ENCODE measurements around the gene TMA16. TPM values are rescaled to one million over a fixed set of nuclear protein-coding genes. Genes with fewer than 3 reads are reported as not detected.

Gene TMA16
- polyA plus RNA-seq, 4 donors = 3.8 to 25.3 (median 10.8) TPM

GRCh38 chr4:163492951-163493504, 1.5 kb upstream of the TMA16 start:
- DNase-seq (no peak), FAIRE-seq (no peak)
- no peak overlapping the region for H3K27ac ChIP-seq (ENCODE audit: low read depth in 1 of 3, low read length in 2 of 3)
- no peaks in the 10 kb centered on the region for H3K27me3 ChIP-seq (ENCODE audit: control insufficient read depth in 3 of 3, insufficient read depth in 3 of 3, low read length in 3 of 3)
- no peak overlapping the region for H3K4me3 ChIP-seq (ENCODE audit: low read depth in 1 of 3, low read length in 3 of 3)
- H3K4me1 ChIP-seq (ENCODE audit: control insufficient read depth in 3 of 3, insufficient read depth in 2 of 3, low read depth in 1 of 3, low read length in 2 of 3) = peaks cover 0 to 5% (median 0%) of the 10 kb centered on the region in 3 donors
- 91 to 92% (median 92%) methylated on average over 6 of the region's 6 CpGs for WGBS, 3 donors
- no peaks in the 10 kb centered on the region for H3K9me3 ChIP-seq (ENCODE audit: control insufficient read depth in 2 of 2, insufficient read depth in 1 of 2, low read depth in 1 of 2, low read length in 1 of 2)
- H3K36me3 ChIP-seq (ENCODE audit: control insufficient read depth in 3 of 3, insufficient read depth in 2 of 3, low read depth in 1 of 3, low read length in 3 of 3) = no peaks in the 10 kb centered on the region

- FAIRE-seq (no peak), DNase-seq (no peak)
- H3K27me3 ChIP-seq (ENCODE audit: control insufficient read depth in 3 of 3, insufficient read depth in 3 of 3, low read length in 3 of 3) = no peaks in the 10 kb centered on the region
- H3K4me1 ChIP-seq (ENCODE audit: control insufficient read depth in 3 of 3, insufficient read depth in 2 of 3, low read depth in 1 of 3, low read length in 2 of 3) = peaks cover 0 to 5% (median 0%) of the 10 kb centered on the region in 3 donors
- no peaks in the 10 kb centered on the region for H3K36me3 ChIP-seq (ENCODE audit: control insufficient read depth in 3 of 3, insufficient read depth in 2 of 3, low read depth in 1 of 3, low read length in 3 of 3)
- peak overlapping the region; percentile 79 to 93 (median 93) for H3K27ac ChIP-seq (ENCODE audit: low read depth in 1 of 3, low read length in 2 of 3)
- 30 to 37% (median 36%) methylated on average over 24 to 28 of the region's 28 CpGs for WGBS, 3 donors
- H3K9me3 ChIP-seq (ENCODE audit: control insufficient read depth in 2 of 2, insufficient read depth in 1 of 2, low read depth in 1 of 2, low read length in 1 of 2) = no peaks in the 10 kb centered on the region
- H3K4me3 ChIP-seq (ENCODE audit: low read depth in 1 of 3, low read length in 3 of 3) = peak overlapping the region; percentile 73 to 97 (median 75)
Measured at GRCh38 chr4:163493643-163494359, 689 bp upstream of the TMA16 start.

GRCh38 chr4:163495900-163496299, 1.4 kb downstream of the TMA16 start:
- FAIRE-seq (no peak), DNase-seq (peak; percentile 8 to 31)
- WGBS, 3 donors = 0 to 4% (median 2%) methylated on average over 1 of the region's 1 CpG
- Histone ChIP-seq H3K9me3 (ENCODE audit: control insufficient read depth in 2 of 2, insufficient read depth in 1 of 2, low read depth in 1 of 2, low read length in 1 of 2) (no peaks in the 10 kb centered on the region), H3K27ac (ENCODE audit: low read depth in 1 of 3, low read length in 2 of 3) (peak overlapping the region in 2 of 3 donors; percentile 4 to 93), H3K4me1 (ENCODE audit: control insufficient read depth in 3 of 3, insufficient read depth in 2 of 3, low read depth in 1 of 3, low read length in 2 of 3) (peaks cover 0 to 5% (median 0%) of the 10 kb centered on the region in 3 donors), H3K27me3 (ENCODE audit: control insufficient read depth in 3 of 3, insufficient read depth in 3 of 3, low read length in 3 of 3) (no peaks in the 10 kb centered on the region), H3K4me3 (ENCODE audit: low read depth in 1 of 3, low read length in 3 of 3) (peak overlapping the region in 1 of 3 donors; percentile 4), H3K36me3 (ENCODE audit: control insufficient read depth in 3 of 3, insufficient read depth in 2 of 3, low read depth in 1 of 3, low read length in 3 of 3) (no peaks in the 10 kb centered on the region)

GRCh38 chr4:163500586-163500985, 6.1 kb downstream of the TMA16 start:
- peaks cover 0 to 5% (median 4%) of the 10 kb centered on the region in 3 donors for H3K4me1 ChIP-seq (ENCODE audit: control insufficient read depth in 3 of 3, insufficient read depth in 2 of 3, low read depth in 1 of 3, low read length in 2 of 3)
- WGBS, 3 donors = 92 to 97% (median 96%) methylated on average over 1 of the region's 1 CpG
- FAIRE-seq = no peak
- H3K4me3 ChIP-seq (ENCODE audit: low read depth in 1 of 3, low read length in 3 of 3) = no peak overlapping the region
- no peaks in the 10 kb centered on the region for H3K36me3 ChIP-seq (ENCODE audit: control insufficient read depth in 3 of 3, insufficient read depth in 2 of 3, low read depth in 1 of 3, low read length in 3 of 3)
- no peaks in the 10 kb centered on the region for H3K9me3 ChIP-seq (ENCODE audit: control insufficient read depth in 2 of 2, insufficient read depth in 1 of 2, low read depth in 1 of 2, low read length in 1 of 2)
- H3K27ac ChIP-seq (ENCODE audit: low read depth in 1 of 3, low read length in 2 of 3) = no peak overlapping the region
- no peak for DNase-seq
- H3K27me3 ChIP-seq (ENCODE audit: control insufficient read depth in 3 of 3, insufficient read depth in 3 of 3, low read length in 3 of 3) = no peaks in the 10 kb centered on the region

GRCh38 chr4:163505374-163505773, 10.9 kb downstream of the TMA16 start:
- DNase-seq = no peak
- Histone ChIP-seq H3K4me3 (ENCODE audit: low read depth in 1 of 3, low read length in 3 of 3) (no peak overlapping the region), H3K9me3 (ENCODE audit: control insufficient read depth in 2 of 2, insufficient read depth in 1 of 2, low read depth in 1 of 2, low read length in 1 of 2) (no peaks in the 10 kb centered on the region), H3K27ac (ENCODE audit: low read depth in 1 of 3, low read length in 2 of 3) (no peak overlapping the region), H3K27me3 (ENCODE audit: control insufficient read depth in 3 of 3, insufficient read depth in 3 of 3, low read length in 3 of 3) (no peaks in the 10 kb centered on the region), H3K36me3 (ENCODE audit: control insufficient read depth in 3 of 3, insufficient read depth in 2 of 3, low read depth in 1 of 3, low read length in 3 of 3) (peaks cover 2 to 6% (median 2%) of the 10 kb centered on the region in 3 donors), H3K4me1 (ENCODE audit: control insufficient read depth in 3 of 3, insufficient read depth in 2 of 3, low read depth in 1 of 3, low read length in 2 of 3) (peaks cover 0 to 4% (median 0%) of the 10 kb centered on the region in 3 donors)
- 88 to 95% (median 91%) methylated on average over 3 of the region's 3 CpGs for WGBS, 3 donors
- no peak for FAIRE-seq

GRCh38 chr4:163515198-163515597, 20.7 kb downstream of the TMA16 start:
- 96 to 97% (median 96%) methylated on average over 8 of the region's 8 CpGs for WGBS, 3 donors
- Histone ChIP-seq H3K36me3 (ENCODE audit: control insufficient read depth in 3 of 3, insufficient read depth in 2 of 3, low read depth in 1 of 3, low read length in 3 of 3) (peaks cover 3 to 15% (median 3%) of the 10 kb centered on the region in 3 donors), H3K4me1 (ENCODE audit: control insufficient read depth in 3 of 3, insufficient read depth in 2 of 3, low read depth in 1 of 3, low read length in 2 of 3) (no peaks in the 10 kb centered on the region), H3K4me3 (ENCODE audit: low read depth in 1 of 3, low read length in 3 of 3) (no peak overlapping the region), H3K27me3 (ENCODE audit: control insufficient read depth in 3 of 3, insufficient read depth in 3 of 3, low read length in 3 of 3) (no peaks in the 10 kb centered on the region), H3K27ac (ENCODE audit: low read depth in 1 of 3, low read length in 2 of 3) (no peak overlapping the region), H3K9me3 (ENCODE audit: control insufficient read depth in 2 of 2, insufficient read depth in 1 of 2, low read depth in 1 of 2, low read length in 1 of 2) (no peaks in the 10 kb centered on the region)
- no peak for FAIRE-seq
- DNase-seq = no peak

GRCh38 chr4:163523791-163524365, 29.4 kb downstream of the TMA16 start:
- DNase-seq (no peak), FAIRE-seq (no peak)
- no peaks in the 10 kb centered on the region for H3K4me1 ChIP-seq (ENCODE audit: control insufficient read depth in 3 of 3, insufficient read depth in 2 of 3, low read depth in 1 of 3, low read length in 2 of 3)
- H3K36me3 ChIP-seq (ENCODE audit: control insufficient read depth in 3 of 3, insufficient read depth in 2 of 3, low read depth in 1 of 3, low read length in 3 of 3) = peaks cover 0 to 5% (median 3%) of the 10 kb centered on the region in 3 donors
- no peak overlapping the region for H3K27ac ChIP-seq (ENCODE audit: low read depth in 1 of 3, low read length in 2 of 3)
- no peaks in the 10 kb centered on the region for H3K27me3 ChIP-seq (ENCODE audit: control insufficient read depth in 3 of 3, insufficient read depth in 3 of 3, low read length in 3 of 3)
- 83 to 88% (median 86%) methylated on average over 3 of the region's 3 CpGs for whole genome bisulfite sequencing, 3 donors
- H3K9me3 ChIP-seq (ENCODE audit: control insufficient read depth in 2 of 2, insufficient read depth in 1 of 2, low read depth in 1 of 2, low read length in 1 of 2) = no peaks in the 10 kb centered on the region
- H3K4me3 ChIP-seq (ENCODE audit: low read depth in 1 of 3, low read length in 3 of 3) = no peak overlapping the region

GRCh38 chr4:163525982-163526381, 31.5 kb downstream of the TMA16 start:
- Histone ChIP-seq H3K36me3 (ENCODE audit: control insufficient read depth in 3 of 3, insufficient read depth in 2 of 3, low read depth in 1 of 3, low read length in 3 of 3) (peaks cover 0 to 5% (median 5%) of the 10 kb centered on the region in 3 donors), H3K27me3 (ENCODE audit: control insufficient read depth in 3 of 3, insufficient read depth in 3 of 3, low read length in 3 of 3) (no peaks in the 10 kb centered on the region), H3K27ac (ENCODE audit: low read depth in 1 of 3, low read length in 2 of 3) (no peak overlapping the region), H3K4me1 (ENCODE audit: control insufficient read depth in 3 of 3, insufficient read depth in 2 of 3, low read depth in 1 of 3, low read length in 2 of 3) (no peaks in the 10 kb centered on the region), H3K9me3 (ENCODE audit: control insufficient read depth in 2 of 2, insufficient read depth in 1 of 2, low read depth in 1 of 2, low read length in 1 of 2) (no peaks in the 10 kb centered on the region), H3K4me3 (ENCODE audit: low read depth in 1 of 3, low read length in 3 of 3) (no peak overlapping the region)
- 90 to 96% (median 93%) methylated on average over 3 of the region's 3 CpGs for WGBS, 3 donors
- no peak for DNase-seq
- no peak for FAIRE-seq

All from small intestine (tissue), 7 donors.